GM21619 (cell line): Measurements from ENCODE around the gene METTL22.
"Not testable (repeated sequence)": the region's sequence is repeated elsewhere in the genome, so short reads cannot be mapped to it uniquely, and the experiment has no call there.

Experiments
- ATAC-seq: cut with Tn5 transposase; IDR thresholded peaks from one replicate; pipeline ENCODE4 v1.9.1; 2021; ENCODE audit not compliant: unreplicated experiment

The METTL22 gene

GRCh38 chr16:8631373-8631772 lies 9.9 kb downstream of the METTL22 start:
- no peak for ATAC-seq

- ATAC-seq, result no peak
Measured at GRCh38 chr16:8631818-8632465, 10.4 kb downstream of the METTL22 start.

- no peak for ATAC-seq
Measured at GRCh38 chr16:8632675-8633182, 11.2 kb downstream of the METTL22 start.

- no peak for ATAC-seq
Measured at GRCh38 chr16:8634991-8635736, 13.7 kb downstream of the METTL22 start.

- ATAC-seq, result no peak
Measured at GRCh38 chr16:8639694-8640093, 18.2 kb downstream of the METTL22 start.

- ATAC-seq, result no peak
Measured at GRCh38 chr16:8641671-8642070, 20.2 kb downstream of the METTL22 start.

GRCh38 chr16:8642146-8642545 lies 20.6 kb downstream of the METTL22 start:
- ATAC-seq, result no peak

- ATAC-seq, result no peak
Measured at GRCh38 chr16:8644211-8645140, 23.0 kb downstream of the METTL22 start.

GRCh38 chr16:8645141-8645521 lies 23.6 kb downstream of the METTL22 start:
- no peak for ATAC-seq

- ATAC-seq, result no peak
Measured at GRCh38 chr16:8645831-8646230, 24.3 kb downstream of the METTL22 start.

- ATAC-seq, result no peak
Measured at GRCh38 chr16:8646326-8647053, 25.0 kb downstream of the METTL22 start.

- no peak for ATAC-seq
Measured at GRCh38 chr16:8647721-8648318, 26.3 kb downstream of the METTL22 start.

GRCh38 chr16:8648877-8649276 lies 27.4 kb downstream of the METTL22 start:
- ATAC-seq, result no peak

- no peak for ATAC-seq
Measured at GRCh38 chr16:8649829-8650554, 28.5 kb downstream of the METTL22 start.

- ATAC-seq, result not testable (repeated sequence)
Measured at GRCh38 chr16:8651958-8652357, 30.5 kb downstream of the METTL22 start.

GRCh38 chr16:8655184-8655717 lies 33.8 kb downstream of the METTL22 start:
- ATAC-seq, result peak; percentile 74

- ATAC-seq, result no peak
Measured at GRCh38 chr16:8656376-8656775, 34.9 kb downstream of the METTL22 start.

- peak; percentile 56 for ATAC-seq
Measured at GRCh38 chr16:8660841-8661301, 39.4 kb downstream of the METTL22 start.

- ATAC-seq, result no peak
Measured at GRCh38 chr16:8661703-8662102, 40.2 kb downstream of the METTL22 start.
